ENCODE results near the gene LRMDA. TPM values are rescaled to one million over a fixed set of nuclear protein-coding genes. Genes with fewer than 3 reads are reported as not detected.

The LRMDA gene
- total RNA-seq, 1 donor from 2014 or later, result 19.4 TPM

DNA sequence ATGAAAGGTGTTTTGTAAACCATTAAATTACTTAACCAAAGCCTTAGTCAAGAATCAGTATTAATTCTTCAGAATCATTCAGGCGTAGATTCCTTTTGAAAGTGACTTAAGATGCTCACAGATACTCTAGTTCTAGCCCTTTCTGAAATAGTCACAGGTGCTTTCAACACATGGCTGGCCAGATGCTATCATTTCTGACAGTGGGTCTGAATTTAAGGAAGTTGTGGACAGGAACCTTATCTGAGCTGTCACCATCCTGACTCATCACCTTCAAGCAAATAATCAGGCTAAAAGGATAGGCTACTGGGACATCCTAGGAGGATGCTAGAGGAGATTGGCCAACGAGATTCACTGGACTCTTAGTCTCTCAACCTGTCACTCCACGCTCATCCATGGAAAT lies 501.5 kb downstream of the LRMDA start:
- TF ChIP-seq, protein P1, sequence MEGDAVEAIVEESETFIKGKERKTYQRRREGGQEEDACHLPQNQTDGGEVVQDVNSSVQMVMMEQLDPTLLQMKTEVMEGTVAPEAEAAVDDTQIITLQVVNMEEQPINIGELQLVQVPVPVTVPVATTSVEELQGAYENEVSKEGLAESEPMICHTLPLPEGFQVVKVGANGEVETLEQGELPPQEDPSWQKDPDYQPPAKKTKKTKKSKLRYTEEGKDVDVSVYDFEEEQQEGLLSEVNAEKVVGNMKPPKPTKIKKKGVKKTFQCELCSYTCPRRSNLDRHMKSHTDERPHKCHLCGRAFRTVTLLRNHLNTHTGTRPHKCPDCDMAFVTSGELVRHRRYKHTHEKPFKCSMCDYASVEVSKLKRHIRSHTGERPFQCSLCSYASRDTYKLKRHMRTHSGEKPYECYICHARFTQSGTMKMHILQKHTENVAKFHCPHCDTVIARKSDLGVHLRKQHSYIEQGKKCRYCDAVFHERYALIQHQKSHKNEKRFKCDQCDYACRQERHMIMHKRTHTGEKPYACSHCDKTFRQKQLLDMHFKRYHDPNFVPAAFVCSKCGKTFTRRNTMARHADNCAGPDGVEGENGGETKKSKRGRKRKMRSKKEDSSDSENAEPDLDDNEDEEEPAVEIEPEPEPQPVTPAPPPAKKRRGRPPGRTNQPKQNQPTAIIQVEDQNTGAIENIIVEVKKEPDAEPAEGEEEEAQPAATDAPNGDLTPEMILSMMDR (IDR thresholded peaks at IDR 0.05; ENCODE audit: unreplicated experiment), result no peak
- Mint-ChIP-seq H3K9me3 (ENCODE audit: unreplicated experiment) (no peaks in the 10 kb centered on the region), H3K27ac (ENCODE audit: unreplicated experiment) (no peak overlapping the region), H3K4me1 (ENCODE audit: unreplicated experiment) (peaks cover 27% of the 10 kb centered on the region), H3K4me3 (ENCODE audit: unreplicated experiment) (no peak overlapping the region), H3K27me3 (ENCODE audit: unreplicated experiment) (no peaks in the 10 kb centered on the region), H3K36me3 (ENCODE audit: low read depth, unreplicated experiment) (no peaks in the 10 kb centered on the region)
- no peak for DNase-seq (ENCODE audit: low spot score)

DNA sequence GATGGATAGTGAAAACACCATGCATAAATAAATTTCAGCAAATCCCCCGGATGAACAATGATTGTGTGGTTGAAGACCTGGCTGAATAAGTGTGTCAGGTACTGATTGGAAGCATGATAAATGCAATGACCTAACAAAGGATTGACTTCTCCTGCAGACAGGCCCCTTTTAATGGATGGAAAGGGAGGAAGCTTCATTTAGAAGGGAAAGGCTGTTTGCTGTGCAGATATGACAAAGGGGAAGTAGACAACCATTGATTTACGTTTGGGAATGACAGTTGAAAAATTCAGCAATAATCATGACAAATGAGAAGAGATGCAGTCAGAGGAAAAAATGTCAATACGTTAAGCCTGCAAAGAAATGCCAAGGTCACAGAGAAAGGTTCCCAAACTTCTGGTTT lies 503.8 kb downstream of the LRMDA start:
- no peaks in the 10 kb centered on the region for H3K9me3 Mint-ChIP-seq (ENCODE audit: unreplicated experiment)
- H3K4me1 Mint-ChIP-seq (ENCODE audit: unreplicated experiment), result peaks cover 17% of the 10 kb centered on the region
- no peaks in the 10 kb centered on the region for H3K27me3 Mint-ChIP-seq (ENCODE audit: unreplicated experiment)
- TF ChIP-seq, protein P1 (IDR thresholded peaks at IDR 0.05; ENCODE audit: unreplicated experiment), result no peak
- no peak overlapping the region for H3K4me3 Mint-ChIP-seq (ENCODE audit: unreplicated experiment)
- H3K27ac Mint-ChIP-seq (ENCODE audit: unreplicated experiment), result no peak overlapping the region
- DNase-seq (ENCODE audit: low spot score), result no peak
- no peaks in the 10 kb centered on the region for H3K36me3 Mint-ChIP-seq (ENCODE audit: low read depth, unreplicated experiment)

DNA sequence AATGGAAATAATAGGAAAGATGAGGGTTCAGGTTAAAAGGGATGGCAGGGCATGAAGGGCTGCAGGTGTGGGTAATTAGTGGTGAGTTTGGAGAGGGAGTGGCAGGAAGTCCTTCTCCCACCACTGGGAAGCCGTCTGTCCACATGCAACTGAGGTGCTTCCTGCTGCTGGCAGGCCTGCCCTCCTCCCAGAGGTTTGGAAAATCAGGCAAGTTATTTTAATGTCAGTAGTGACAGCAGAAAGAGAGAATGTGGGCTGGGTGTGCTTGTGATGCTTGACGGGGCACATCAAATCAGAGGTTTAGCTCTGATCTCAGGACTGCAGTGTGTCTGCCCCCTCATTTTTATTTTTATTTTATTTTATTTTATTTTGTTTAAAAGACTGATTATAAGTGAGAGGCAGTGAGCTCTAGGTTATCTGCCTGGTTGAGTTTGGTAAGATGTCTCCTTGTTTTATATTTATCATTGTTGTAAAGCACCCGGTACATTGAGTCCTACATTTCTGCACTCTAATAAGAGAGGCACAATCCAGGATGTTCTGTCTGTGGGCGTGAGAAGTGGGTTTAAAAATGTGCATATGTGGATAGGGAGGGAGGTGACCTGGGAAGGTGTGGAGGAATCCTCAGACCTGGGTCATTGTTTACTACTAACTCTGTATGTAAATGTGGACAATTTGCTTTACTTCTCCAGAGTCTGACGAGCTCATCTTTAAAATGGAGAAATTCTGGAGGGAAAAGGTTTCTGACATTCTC lies 504.4 kb downstream of the LRMDA start:
- TF ChIP-seq, protein P1 (IDR thresholded peaks at IDR 0.05; ENCODE audit: unreplicated experiment), result no peak
- Mint-ChIP-seq H3K4me1 (ENCODE audit: unreplicated experiment) (peaks cover 17% of the 10 kb centered on the region), H3K36me3 (ENCODE audit: low read depth, unreplicated experiment) (no peaks in the 10 kb centered on the region), H3K9me3 (ENCODE audit: unreplicated experiment) (no peaks in the 10 kb centered on the region), H3K27me3 (ENCODE audit: unreplicated experiment) (no peaks in the 10 kb centered on the region), H3K4me3 (ENCODE audit: unreplicated experiment) (no peak overlapping the region), H3K27ac (ENCODE audit: unreplicated experiment) (no peak overlapping the region)
- DNase-seq (ENCODE audit: low spot score), result no peak

DNA sequence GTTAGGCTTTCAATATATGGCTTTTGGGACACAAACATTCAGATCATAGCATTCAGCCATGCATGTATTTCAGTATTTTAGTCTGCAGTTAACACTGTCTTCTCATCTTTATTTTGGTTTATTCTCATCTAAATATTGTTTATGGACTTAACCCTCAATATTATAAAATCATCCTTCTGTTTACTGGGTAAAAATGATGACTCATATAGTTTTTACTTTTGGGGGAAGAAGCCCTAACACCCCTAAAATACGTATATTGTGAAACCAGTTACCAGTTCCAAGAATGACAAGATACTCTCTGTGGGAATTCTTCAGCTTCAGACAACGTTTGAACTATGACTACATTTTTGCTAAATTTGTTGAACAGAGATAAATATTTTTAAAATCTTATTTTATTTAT lies 505.4 kb downstream of the LRMDA start:
- H3K36me3 Mint-ChIP-seq (ENCODE audit: low read depth, unreplicated experiment), result no peaks in the 10 kb centered on the region
- no peak overlapping the region for H3K27ac Mint-ChIP-seq (ENCODE audit: unreplicated experiment)
- TF ChIP-seq, protein P1 (IDR thresholded peaks at IDR 0.05; ENCODE audit: unreplicated experiment), result no peak
- peaks cover 16% of the 10 kb centered on the region for H3K4me1 Mint-ChIP-seq (ENCODE audit: unreplicated experiment)
- no peak for DNase-seq (ENCODE audit: low spot score)
- no peak overlapping the region for H3K4me3 Mint-ChIP-seq (ENCODE audit: unreplicated experiment)
- H3K9me3 Mint-ChIP-seq (ENCODE audit: unreplicated experiment), result no peaks in the 10 kb centered on the region
- no peaks in the 10 kb centered on the region for H3K27me3 Mint-ChIP-seq (ENCODE audit: unreplicated experiment)

DNA sequence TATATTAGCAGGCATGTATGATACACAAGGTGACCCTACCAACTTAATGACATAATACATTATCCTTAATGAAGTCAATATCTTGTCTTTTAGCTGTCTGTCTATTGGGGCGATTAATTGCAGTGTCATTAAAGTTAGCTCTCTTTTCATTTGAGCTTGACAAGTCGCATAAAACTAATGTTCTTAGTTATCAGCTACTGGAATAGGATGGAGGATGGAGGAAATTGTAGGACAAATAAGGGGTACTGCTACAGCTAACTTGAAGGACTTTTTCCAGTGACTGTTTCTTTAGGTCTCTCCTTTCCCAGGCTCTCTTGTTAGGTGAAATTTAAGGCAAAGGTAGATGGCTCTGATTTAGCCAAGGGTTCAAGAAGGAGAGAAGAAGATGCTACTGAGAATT lies 506.4 kb downstream of the LRMDA start:
- no peak for DNase-seq (ENCODE audit: low spot score)
- H3K27me3 Mint-ChIP-seq (ENCODE audit: unreplicated experiment), result no peaks in the 10 kb centered on the region
- no peaks in the 10 kb centered on the region for H3K36me3 Mint-ChIP-seq (ENCODE audit: low read depth, unreplicated experiment)
- H3K4me1 Mint-ChIP-seq (ENCODE audit: unreplicated experiment), result peaks cover 16% of the 10 kb centered on the region
- no peak overlapping the region for H3K27ac Mint-ChIP-seq (ENCODE audit: unreplicated experiment)
- no peak overlapping the region for H3K4me3 Mint-ChIP-seq (ENCODE audit: unreplicated experiment)
- TF ChIP-seq, protein P1 (IDR thresholded peaks at IDR 0.05; ENCODE audit: unreplicated experiment), result no peak
- no peaks in the 10 kb centered on the region for H3K9me3 Mint-ChIP-seq (ENCODE audit: unreplicated experiment)
